ENCODE results near the gene RNF181.
"Not testable (repeated sequence)": the region's sequence is repeated elsewhere in the genome, so short reads cannot be mapped to it uniquely, and the experiment has no call there.

DNA sequence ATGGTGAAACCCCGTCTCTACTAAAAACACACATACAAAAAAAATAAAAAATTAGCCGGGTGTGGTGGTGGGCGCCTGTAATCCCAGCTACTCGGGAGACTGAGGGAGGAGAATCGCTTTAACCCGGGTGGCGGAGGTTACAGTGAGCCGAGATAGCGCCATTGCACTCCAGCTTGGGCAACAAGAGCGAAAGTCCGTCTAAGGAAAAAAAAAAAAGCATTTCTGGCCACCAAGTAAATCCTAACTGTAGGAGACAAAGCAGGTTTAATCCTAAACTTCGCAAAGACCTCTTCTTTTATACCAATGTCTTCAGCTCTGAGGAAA, 35.2 kb upstream of the RNF181 start:
- TF ChIP-seq, protein P1, sequence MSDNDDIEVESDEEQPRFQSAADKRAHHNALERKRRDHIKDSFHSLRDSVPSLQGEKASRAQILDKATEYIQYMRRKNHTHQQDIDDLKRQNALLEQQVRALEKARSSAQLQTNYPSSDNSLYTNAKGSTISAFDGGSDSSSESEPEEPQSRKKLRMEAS (IDR thresholded peaks at IDR 0.05): not testable (repeated sequence)
- not testable (repeated sequence) for TF ChIP-seq ZNF160 (CRISPR knock-in tag; IDR thresholded peaks at IDR 0.05); EZH2 (conservative IDR thresholded peaks at IDR 0.05; ENCODE audit: low read depth, low read length); ZC3H4 (CRISPR knock-in tag; IDR thresholded peaks at IDR 0.05; ENCODE audit: borderline replicate concordance); SIN3A (IDR thresholded peaks at IDR 0.05; ENCODE audit: borderline replicate concordance, low read depth, low read length); MXI1 (IDR thresholded peaks at IDR 0.05; ENCODE audit: borderline replicate concordance, low read depth, low read length)
- TF ChIP-seq, protein P2, sequence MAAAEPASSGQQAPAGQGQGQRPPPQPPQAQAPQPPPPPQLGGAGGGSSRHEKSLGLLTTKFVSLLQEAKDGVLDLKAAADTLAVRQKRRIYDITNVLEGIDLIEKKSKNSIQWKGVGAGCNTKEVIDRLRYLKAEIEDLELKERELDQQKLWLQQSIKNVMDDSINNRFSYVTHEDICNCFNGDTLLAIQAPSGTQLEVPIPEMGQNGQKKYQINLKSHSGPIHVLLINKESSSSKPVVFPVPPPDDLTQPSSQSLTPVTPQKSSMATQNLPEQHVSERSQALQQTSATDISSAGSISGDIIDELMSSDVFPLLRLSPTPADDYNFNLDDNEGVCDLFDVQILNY (CRISPR knock-in tag; conservative IDR thresholded peaks at IDR 0.05): not testable (repeated sequence)
- TF ChIP-seq, protein P3, sequence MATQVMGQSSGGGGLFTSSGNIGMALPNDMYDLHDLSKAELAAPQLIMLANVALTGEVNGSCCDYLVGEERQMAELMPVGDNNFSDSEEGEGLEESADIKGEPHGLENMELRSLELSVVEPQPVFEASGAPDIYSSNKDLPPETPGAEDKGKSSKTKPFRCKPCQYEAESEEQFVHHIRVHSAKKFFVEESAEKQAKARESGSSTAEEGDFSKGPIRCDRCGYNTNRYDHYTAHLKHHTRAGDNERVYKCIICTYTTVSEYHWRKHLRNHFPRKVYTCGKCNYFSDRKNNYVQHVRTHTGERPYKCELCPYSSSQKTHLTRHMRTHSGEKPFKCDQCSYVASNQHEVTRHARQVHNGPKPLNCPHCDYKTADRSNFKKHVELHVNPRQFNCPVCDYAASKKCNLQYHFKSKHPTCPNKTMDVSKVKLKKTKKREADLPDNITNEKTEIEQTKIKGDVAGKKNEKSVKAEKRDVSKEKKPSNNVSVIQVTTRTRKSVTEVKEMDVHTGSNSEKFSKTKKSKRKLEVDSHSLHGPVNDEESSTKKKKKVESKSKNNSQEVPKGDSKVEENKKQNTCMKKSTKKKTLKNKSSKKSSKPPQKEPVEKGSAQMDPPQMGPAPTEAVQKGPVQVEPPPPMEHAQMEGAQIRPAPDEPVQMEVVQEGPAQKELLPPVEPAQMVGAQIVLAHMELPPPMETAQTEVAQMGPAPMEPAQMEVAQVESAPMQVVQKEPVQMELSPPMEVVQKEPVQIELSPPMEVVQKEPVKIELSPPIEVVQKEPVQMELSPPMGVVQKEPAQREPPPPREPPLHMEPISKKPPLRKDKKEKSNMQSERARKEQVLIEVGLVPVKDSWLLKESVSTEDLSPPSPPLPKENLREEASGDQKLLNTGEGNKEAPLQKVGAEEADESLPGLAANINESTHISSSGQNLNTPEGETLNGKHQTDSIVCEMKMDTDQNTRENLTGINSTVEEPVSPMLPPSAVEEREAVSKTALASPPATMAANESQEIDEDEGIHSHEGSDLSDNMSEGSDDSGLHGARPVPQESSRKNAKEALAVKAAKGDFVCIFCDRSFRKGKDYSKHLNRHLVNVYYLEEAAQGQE (IDR thresholded peaks at IDR 0.05; ENCODE audit: borderline replicate concordance in 1 of 2, low read depth in 1 of 2, low read length in 2 of 2): not testable (repeated sequence)
- TF ChIP-seq, protein P4, sequence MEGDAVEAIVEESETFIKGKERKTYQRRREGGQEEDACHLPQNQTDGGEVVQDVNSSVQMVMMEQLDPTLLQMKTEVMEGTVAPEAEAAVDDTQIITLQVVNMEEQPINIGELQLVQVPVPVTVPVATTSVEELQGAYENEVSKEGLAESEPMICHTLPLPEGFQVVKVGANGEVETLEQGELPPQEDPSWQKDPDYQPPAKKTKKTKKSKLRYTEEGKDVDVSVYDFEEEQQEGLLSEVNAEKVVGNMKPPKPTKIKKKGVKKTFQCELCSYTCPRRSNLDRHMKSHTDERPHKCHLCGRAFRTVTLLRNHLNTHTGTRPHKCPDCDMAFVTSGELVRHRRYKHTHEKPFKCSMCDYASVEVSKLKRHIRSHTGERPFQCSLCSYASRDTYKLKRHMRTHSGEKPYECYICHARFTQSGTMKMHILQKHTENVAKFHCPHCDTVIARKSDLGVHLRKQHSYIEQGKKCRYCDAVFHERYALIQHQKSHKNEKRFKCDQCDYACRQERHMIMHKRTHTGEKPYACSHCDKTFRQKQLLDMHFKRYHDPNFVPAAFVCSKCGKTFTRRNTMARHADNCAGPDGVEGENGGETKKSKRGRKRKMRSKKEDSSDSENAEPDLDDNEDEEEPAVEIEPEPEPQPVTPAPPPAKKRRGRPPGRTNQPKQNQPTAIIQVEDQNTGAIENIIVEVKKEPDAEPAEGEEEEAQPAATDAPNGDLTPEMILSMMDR (CRISPR knock-in tag; IDR thresholded peaks at IDR 0.05): not testable (repeated sequence)
- TF ChIP-seq, protein P5, sequence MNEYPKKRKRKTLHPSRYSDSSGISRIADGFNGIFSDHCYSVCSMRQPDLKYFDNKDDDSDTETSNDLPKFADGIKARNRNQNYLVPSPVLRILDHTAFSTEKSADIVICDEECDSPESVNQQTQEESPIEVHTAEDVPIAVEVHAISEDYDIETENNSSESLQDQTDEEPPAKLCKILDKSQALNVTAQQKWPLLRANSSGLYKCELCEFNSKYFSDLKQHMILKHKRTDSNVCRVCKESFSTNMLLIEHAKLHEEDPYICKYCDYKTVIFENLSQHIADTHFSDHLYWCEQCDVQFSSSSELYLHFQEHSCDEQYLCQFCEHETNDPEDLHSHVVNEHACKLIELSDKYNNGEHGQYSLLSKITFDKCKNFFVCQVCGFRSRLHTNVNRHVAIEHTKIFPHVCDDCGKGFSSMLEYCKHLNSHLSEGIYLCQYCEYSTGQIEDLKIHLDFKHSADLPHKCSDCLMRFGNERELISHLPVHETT (CRISPR knock-in tag; conservative IDR thresholded peaks at IDR 0.05): not testable (repeated sequence)
- TF ChIP-seq, protein P6, sequence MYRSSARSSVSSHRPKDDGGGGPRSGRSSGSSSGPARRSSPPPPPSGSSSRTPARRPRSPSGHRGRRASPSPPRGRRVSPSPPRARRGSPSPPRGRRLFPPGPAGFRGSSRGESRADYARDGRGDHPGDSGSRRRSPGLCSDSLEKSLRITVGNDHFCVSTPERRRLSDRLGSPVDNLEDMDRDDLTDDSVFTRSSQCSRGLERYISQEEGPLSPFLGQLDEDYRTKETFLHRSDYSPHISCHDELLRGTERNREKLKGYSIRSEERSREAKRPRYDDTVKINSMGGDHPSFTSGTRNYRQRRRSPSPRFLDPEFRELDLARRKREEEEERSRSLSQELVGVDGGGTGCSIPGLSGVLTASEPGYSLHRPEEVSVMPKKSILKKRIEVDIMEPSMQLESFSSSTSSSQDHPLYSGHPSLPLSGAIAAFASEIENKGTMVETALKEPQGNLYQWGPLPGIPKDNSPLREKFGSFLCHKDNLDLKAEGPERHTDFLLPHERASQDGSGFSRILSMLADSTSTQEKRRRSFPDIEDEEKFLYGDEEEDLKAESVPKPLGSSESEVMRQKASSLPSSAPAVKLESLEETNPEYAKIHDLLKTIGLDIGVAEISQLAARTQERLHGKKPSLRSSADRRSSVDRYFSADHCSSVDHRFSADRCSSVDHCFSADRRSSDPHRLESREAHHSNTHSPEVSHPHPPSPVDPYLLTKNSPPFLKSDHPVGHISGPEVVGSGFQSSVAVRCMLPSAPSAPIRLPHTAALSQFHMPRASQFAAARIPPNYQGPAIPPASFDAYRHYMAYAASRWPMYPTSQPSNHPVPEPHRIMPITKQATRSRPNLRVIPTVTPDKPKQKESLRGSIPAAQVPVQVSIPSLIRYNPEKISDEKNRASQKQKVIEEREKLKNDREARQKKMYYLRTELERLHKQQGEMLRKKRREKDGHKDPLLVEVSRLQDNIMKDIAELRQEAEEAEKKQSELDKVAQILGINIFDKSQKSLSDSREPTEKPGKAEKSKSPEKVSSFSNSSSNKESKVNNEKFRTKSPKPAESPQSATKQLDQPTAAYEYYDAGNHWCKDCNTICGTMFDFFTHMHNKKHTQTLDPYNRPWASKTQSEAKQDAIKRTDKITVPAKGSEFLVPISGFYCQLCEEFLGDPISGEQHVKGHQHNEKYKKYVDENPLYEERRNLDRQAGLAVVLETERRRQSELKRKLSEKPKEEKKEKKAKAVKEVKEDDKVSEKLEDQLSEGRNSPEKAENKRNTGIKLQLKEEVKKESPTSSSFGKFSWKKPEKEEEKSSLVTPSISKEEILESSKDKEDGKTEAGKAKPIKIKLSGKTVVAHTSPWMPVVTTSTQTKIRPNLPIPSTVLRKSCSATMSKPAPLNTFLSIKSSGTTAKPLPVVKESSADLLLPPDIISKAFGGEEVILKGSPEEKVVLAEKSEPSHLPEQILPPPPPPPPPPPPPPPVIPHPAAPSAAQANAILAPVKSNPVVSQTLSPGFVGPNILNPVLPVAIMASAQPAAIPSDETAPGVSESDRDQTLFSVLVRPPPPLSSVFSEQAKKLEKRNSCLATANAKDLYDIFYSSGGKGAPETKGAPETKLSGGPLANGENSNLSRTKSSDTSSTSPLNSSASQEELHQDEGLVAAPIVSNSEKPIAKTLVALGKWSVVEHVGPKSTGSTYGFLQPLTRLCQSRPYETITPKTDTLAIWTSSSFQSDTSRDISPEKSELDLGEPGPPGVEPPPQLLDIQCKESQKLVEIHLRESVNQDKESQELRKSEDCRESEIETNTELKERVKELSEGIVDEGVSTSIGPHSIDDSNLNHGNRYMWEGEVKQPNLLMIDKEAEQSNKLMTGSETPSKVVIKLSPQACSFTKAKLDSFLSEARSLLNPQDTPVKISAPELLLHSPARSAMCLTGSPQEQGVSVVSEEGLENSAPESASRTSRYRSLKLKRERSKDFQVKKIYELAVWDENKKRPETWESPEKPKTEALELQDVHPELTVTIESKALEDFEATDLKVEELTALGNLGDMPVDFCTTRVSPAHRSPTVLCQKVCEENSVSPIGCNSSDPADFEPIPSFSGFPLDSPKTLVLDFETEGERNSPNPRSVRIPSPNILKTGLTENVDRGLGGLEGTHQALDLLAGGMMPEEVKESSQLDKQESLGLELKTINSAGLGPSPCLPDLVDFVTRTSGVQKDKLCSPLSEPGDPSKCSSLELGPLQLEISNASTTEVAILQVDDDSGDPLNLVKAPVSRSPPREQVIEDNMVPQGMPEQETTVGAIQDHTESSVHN (CRISPR knock-in tag; IDR thresholded peaks at IDR 0.05): not testable (repeated sequence)
- TF ChIP-seq, protein P7, sequence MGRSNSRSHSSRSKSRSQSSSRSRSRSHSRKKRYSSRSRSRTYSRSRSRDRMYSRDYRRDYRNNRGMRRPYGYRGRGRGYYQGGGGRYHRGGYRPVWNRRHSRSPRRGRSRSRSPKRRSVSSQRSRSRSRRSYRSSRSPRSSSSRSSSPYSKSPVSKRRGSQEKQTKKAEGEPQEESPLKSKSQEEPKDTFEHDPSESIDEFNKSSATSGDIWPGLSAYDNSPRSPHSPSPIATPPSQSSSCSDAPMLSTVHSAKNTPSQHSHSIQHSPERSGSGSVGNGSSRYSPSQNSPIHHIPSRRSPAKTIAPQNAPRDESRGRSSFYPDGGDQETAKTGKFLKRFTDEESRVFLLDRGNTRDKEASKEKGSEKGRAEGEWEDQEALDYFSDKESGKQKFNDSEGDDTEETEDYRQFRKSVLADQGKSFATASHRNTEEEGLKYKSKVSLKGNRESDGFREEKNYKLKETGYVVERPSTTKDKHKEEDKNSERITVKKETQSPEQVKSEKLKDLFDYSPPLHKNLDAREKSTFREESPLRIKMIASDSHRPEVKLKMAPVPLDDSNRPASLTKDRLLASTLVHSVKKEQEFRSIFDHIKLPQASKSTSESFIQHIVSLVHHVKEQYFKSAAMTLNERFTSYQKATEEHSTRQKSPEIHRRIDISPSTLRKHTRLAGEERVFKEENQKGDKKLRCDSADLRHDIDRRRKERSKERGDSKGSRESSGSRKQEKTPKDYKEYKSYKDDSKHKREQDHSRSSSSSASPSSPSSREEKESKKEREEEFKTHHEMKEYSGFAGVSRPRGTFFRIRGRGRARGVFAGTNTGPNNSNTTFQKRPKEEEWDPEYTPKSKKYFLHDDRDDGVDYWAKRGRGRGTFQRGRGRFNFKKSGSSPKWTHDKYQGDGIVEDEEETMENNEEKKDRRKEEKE (IDR thresholded peaks at IDR 0.05): not testable (repeated sequence)
